BE2C (cell line): ENCODE data around the gene MTCL1.

ENCODE experiments used
- DNase-seq: peaks from one replicate; pipeline ENCODE4 v3.0.0-alpha.2; 2020
- H3K27me3 ChIP-seq: fragments of 250-450 bp; sonication (Bioruptor Pico); 2 replicates; pipeline ENCODE4 v1.5.1; 2020; ENCODE audit warnings: mild to moderate bottlenecking
- H3K36me3 ChIP-seq: fragments of 250-450 bp; sonication (Bioruptor Pico); 2 replicates; pipeline ENCODE4 v1.5.1; 2020; ENCODE audit warnings: mild to moderate bottlenecking
- H3K4me1 ChIP-seq: fragments of 250-450 bp; sonication (Bioruptor Pico); 2 replicates; pipeline ENCODE4 v1.5.1; 2020
- H3K4me3 ChIP-seq: 2 replicates; pipeline ENCODE4 v1.5.1; 2011; ENCODE audit warnings: low read depth, low read length
- H3K9me3 ChIP-seq: fragments of 250-450 bp; sonication (Bioruptor Pico); 2 replicates; pipeline ENCODE4 v1.5.1; 2020
- CTCF ChIP-seq: IDR thresholded peaks from 2 replicates; pipeline ENCODE4 v1.5.1; 2012; ENCODE audit warnings: mild to moderate bottlenecking, low read depth, low read length

The MTCL1 gene

GRCh38 chr18:8762968-8763367 lies 57.6 kb downstream of the MTCL1 start:
- TF ChIP-seq CTCF, result no peak
- no peak for DNase-seq
- Histone ChIP-seq H3K9me3 (no peaks in the 10 kb centered on the region), H3K4me3 (no peak overlapping the region), H3K36me3 (no peaks in the 10 kb centered on the region), H3K27me3 (no peaks in the 10 kb centered on the region), H3K4me1 (peaks cover 14% of the 10 kb centered on the region)

DNA sequence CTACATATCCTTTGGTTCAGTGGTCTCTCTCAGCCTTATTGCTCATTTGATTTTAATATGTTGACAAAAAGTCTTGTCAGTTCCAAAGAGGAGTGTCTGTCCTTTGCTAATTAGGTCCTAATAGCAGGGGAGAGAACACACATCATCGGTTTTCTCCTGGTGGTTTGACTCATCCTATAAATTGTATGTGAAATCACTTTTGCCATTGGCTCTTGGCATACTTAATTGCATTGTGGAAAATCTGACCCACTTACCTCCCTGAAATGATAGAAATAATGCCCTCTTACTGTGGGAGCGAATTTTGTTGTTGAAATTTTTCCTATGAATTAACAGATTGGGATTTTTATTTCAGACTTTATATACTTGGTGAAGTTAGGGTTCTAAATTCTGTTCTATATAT lies 58.3 kb downstream of the MTCL1 start:
- no peak for DNase-seq
- peaks cover 14% of the 10 kb centered on the region for H3K4me1 ChIP-seq
- H3K4me3 ChIP-seq, result no peak overlapping the region
- no peaks in the 10 kb centered on the region for H3K9me3 ChIP-seq
- TF ChIP-seq CTCF, result no peak
- no peaks in the 10 kb centered on the region for H3K27me3 ChIP-seq
- H3K36me3 ChIP-seq, result no peaks in the 10 kb centered on the region

- no peaks in the 10 kb centered on the region for H3K9me3 ChIP-seq
- no peaks in the 10 kb centered on the region for H3K27me3 ChIP-seq
- TF ChIP-seq CTCF, result no peak
- H3K36me3 ChIP-seq, result no peaks in the 10 kb centered on the region
- H3K4me1 ChIP-seq, result peaks cover 14% of the 10 kb centered on the region
- H3K4me3 ChIP-seq, result no peak overlapping the region
- DNase-seq, result peak; percentile 68
Observed at GRCh38 chr18:8765783-8766463, 60.6 kb downstream of the MTCL1 start.

DNA sequence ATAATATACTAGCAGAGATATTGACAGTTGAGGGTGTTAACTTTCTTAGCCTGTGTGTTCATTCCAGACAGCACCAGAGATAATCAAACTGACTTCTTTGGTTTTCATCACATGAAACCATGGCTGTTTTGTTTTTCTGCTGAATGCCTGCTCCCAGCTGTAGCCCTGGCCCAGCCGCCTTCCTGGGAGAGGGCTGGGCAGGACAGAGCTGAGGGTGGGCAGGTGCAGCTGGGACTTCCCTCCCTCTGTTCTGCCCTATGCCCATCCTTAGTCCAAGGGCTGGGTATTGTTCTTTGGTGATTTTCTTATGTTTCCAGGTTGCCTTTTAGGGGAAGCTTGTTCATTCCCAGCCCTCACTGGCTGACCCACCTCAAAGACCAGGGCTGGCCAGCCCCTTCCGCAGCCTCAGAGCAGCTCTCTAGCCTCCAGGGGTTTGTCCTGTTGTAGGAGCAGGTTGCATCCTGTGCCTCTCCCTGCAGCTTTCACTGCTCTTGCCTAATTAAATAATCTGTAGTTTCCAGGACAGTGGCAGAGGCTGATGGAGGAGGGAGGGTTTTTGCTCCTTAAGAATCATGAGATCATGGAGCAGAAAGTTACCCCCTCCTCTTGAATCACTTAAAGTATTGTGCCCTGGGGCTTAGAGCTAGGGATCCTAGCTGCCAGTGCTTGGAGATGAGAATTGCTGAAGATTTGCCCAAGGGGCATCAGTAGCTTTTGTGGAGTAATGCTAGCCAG lies 61.4 kb downstream of the MTCL1 start:
- Histone ChIP-seq H3K9me3 (no peaks in the 10 kb centered on the region), H3K27me3 (no peaks in the 10 kb centered on the region), H3K4me3 (no peak overlapping the region), H3K4me1 (peaks cover 14% of the 10 kb centered on the region), H3K36me3 (no peaks in the 10 kb centered on the region)
- peak; percentile 67 for DNase-seq
- no peak for TF ChIP-seq CTCF

DNA sequence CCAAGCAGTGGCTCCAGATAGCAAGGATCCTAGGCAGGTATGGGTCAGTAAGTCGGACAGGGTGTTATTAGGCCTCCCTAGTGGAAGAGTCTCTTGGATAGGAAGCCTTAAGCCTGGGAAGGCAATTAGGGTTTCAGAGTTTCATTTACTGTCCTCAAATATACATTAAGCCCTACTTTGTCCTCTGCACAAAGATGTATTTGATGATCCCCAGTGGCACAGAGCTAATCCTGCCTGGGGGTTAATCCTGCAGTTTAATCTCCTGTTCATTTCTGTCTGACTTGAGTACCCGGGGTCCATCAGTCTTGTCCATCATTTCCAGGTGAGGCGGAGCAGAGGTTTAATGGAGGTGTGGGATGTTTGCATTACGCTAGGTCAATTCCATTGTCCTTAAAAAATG lies 62.0 kb downstream of the MTCL1 start:
- Histone ChIP-seq H3K27me3 (no peaks in the 10 kb centered on the region), H3K4me3 (no peak overlapping the region), H3K9me3 (no peaks in the 10 kb centered on the region), H3K36me3 (no peaks in the 10 kb centered on the region), H3K4me1 (peaks cover 14% of the 10 kb centered on the region)
- DNase-seq, result no peak
- no peak for TF ChIP-seq CTCF

DNA sequence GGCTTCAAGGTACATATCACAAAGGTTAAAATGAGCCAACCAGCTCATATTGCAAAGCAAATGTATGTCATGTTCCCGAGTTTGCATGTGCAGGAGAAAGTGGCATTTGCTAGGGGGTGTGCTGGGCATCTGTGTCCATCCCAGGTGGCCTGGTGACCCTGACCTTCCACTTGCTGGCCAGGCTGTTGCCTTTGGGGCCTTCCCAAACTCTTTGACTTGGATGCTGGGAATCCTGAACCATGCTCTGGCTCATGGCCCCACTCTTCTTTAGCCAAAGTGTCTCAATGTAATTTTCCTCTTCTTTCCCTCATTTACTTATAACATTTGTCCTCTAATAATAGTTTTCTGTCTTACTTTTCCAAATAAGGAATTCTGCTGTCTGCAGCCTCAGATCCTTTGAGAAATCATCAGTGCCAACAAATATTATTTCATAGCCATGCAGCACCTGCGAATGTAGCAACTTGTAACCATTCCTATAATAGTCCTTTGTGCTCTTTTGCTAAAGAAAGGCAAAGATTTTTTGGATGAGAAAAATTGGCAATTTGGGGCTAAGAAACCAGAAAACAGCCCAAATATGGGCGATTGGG lies 64.2 kb downstream of the MTCL1 start:
- no peak for TF ChIP-seq CTCF
- Histone ChIP-seq H3K36me3 (no peaks in the 10 kb centered on the region), H3K27me3 (no peaks in the 10 kb centered on the region), H3K4me1 (peaks cover 12% of the 10 kb centered on the region), H3K9me3 (no peaks in the 10 kb centered on the region), H3K4me3 (no peak overlapping the region)
- DNase-seq, result no peak
